IMR-90 (cell line): ENCODE data around the gene NRXN2. TPM values are rescaled to one million over a fixed set of nuclear protein-coding genes. Genes with fewer than 3 reads are reported as not detected.

Source experiments
- ATAC-seq: fragments of 200-7000 bp; cut with Tn5 transposase; 2 replicates; pipeline ENCODE4 v1.9.1; 2020; ENCODE audit warnings: low read depth, mild to moderate bottlenecking, moderate library complexity
- BruUV-seq: library from RNA; stranded (reverse); fragments of 400-500 nt; replicated peaks from 2 replicates; lab custom pipeline; 2021; lab: Mats Ljungman, UMichigan
- CTCF ChIA-PET: fragments of 300-600 bp; formaldehyde crosslinking; extraction: SDS; loops from one replicate; lab custom pipeline; 2021; ENCODE audit warnings: antibody characterized with exemption; lab: Yijun Ruan, JAX
- POLR2A ChIA-PET: fragments of 300-600 bp; sonication (Branson Sonifier 250); formaldehyde crosslinking; loops from one replicate; lab custom pipeline; 2022; ENCODE audit warnings: antibody characterized with exemption; ENCODE audit not compliant: unreplicated experiment; lab: Charles Lee
- DNase-seq: peaks from one replicate; pipeline ENCODE4 v3.0.0; 2013
- H2AFZ ChIP-seq: replicated peaks from 2 replicates; pipeline ENCODE3; 2013; ENCODE audit warnings: low read length, mild to moderate bottlenecking; ENCODE audit not compliant: poor library complexity
- H2AK5ac ChIP-seq: 2 replicates; pipeline ENCODE4 v1.6.1; 2013; ENCODE audit warnings: low read depth, low read length, inconsistent platforms
- H2AK9ac ChIP-seq: replicated peaks from 2 replicates; pipeline ENCODE3; 2013; ENCODE audit warnings: mild to moderate bottlenecking, low read depth, low read length, moderate library complexity; ENCODE audit not compliant: poor library complexity
- H2BK120ac ChIP-seq: 2 replicates; pipeline ENCODE4 v1.6.1; 2013; ENCODE audit warnings: low read depth, low read length, inconsistent platforms
- H2BK15ac ChIP-seq: 3 replicates; pipeline ENCODE4 v1.6.1; 2013; ENCODE audit warnings: low read depth, low read length, inconsistent platforms
- H2BK20ac ChIP-seq: 2 replicates; pipeline ENCODE4 v1.6.1; 2013; ENCODE audit warnings: low read depth, mild to moderate bottlenecking, inconsistent platforms, low read length, moderate library complexity
- H2BK5ac ChIP-seq: 2 replicates; pipeline ENCODE4 v1.6.1; 2013; ENCODE audit warnings: mild to moderate bottlenecking, low read depth, low read length, inconsistent platforms; ENCODE audit not compliant: poor library complexity, severe bottlenecking
- H3K14ac ChIP-seq: replicated peaks from 2 replicates; pipeline ENCODE4 v1.6.1; 2013; ENCODE audit warnings: low read depth, low read length, inconsistent platforms
- H3K18ac ChIP-seq: 2 replicates; pipeline ENCODE4 v1.6.1; 2013; ENCODE audit warnings: low read depth, low read length, control low read depth
- H3K23ac ChIP-seq: 2 replicates; pipeline ENCODE4 v1.6.1; 2013; ENCODE audit warnings: low read depth, low read length, inconsistent platforms
- H3K27ac ChIP-seq: 2 replicates; pipeline ENCODE4 v1.5.1; 2013; ENCODE audit warnings: mild to moderate bottlenecking, control low read depth, low read length; ENCODE audit not compliant: insufficient read depth
- H3K27me3 ChIP-seq: 2 replicates; pipeline ENCODE4 v1.6.1; 2013; ENCODE audit warnings: low read length; ENCODE audit not compliant: control insufficient read depth, insufficient read depth
- H3K36me3 ChIP-seq: 2 replicates; pipeline ENCODE4 v1.6.1; 2013; ENCODE audit warnings: low read length, mixed read lengths; ENCODE audit not compliant: control insufficient read depth, insufficient read depth
- H3K4ac ChIP-seq: 2 replicates; pipeline ENCODE4 v1.6.1; 2013; ENCODE audit warnings: low read depth, low read length, inconsistent platforms
- H3K4me1 ChIP-seq: 2 replicates; pipeline ENCODE4 v1.6.1; 2013; ENCODE audit warnings: low read length, mixed read lengths; ENCODE audit not compliant: control insufficient read depth, insufficient read depth
- H3K4me2 ChIP-seq: 2 replicates; pipeline ENCODE4 v1.6.1; 2013; ENCODE audit warnings: low read depth, mild to moderate bottlenecking, control low read depth, low read length, moderate library complexity
- H3K4me3 ChIP-seq: 2 replicates; pipeline ENCODE4 v1.5.1; 2013; ENCODE audit warnings: low read depth, mild to moderate bottlenecking, control low read depth, low read length, moderate library complexity; ENCODE audit not compliant: insufficient read depth
- H3K56ac ChIP-seq: 2 replicates; pipeline ENCODE4 v1.6.1; 2013; ENCODE audit warnings: low read length, inconsistent platforms; ENCODE audit not compliant: insufficient read depth; ENCODE audit errors: extremely low read depth
- H3K79me1 ChIP-seq, 2 experiments: 2 replicates each; pipeline ENCODE4 v1.6.1; 2013; ENCODE audit warnings: low read length in 2 of 2, inconsistent platforms in 1 of 2, low read depth in 1 of 2
- H3K9ac ChIP-seq: 2 replicates; pipeline ENCODE4 v1.6.1; 2013; ENCODE audit warnings: low read depth, low read length, control low read depth
- H3K9me1 ChIP-seq: 2 replicates; pipeline ENCODE4 v1.6.1; 2013; ENCODE audit warnings: low read length, inconsistent platforms; ENCODE audit not compliant: insufficient read depth
- H3K9me3 ChIP-seq: 2 replicates; pipeline ENCODE4 v1.6.1; 2013; ENCODE audit warnings: low read length; ENCODE audit not compliant: control insufficient read depth, insufficient read depth
- H4K20me1 ChIP-seq: 2 replicates; pipeline ENCODE4 v1.6.1; 2013; ENCODE audit warnings: low read length, inconsistent platforms; ENCODE audit not compliant: insufficient read depth
- H4K5ac ChIP-seq: 2 replicates; pipeline ENCODE4 v1.6.1; 2013; ENCODE audit warnings: mild to moderate bottlenecking, low read depth, low read length, control low read depth
- H4K8ac ChIP-seq, 2 experiments: 2 replicates each; pipeline ENCODE4 v1.6.1; 2013; ENCODE audit warnings: low read depth in 2 of 2, low read length in 2 of 2, control low read depth in 1 of 2, inconsistent platforms in 1 of 2
- H4K91ac ChIP-seq: 2 replicates; pipeline ENCODE4 v1.6.1; 2013; ENCODE audit warnings: low read depth, low read length, inconsistent platforms; ENCODE audit not compliant: insufficient read depth
- CHD1 ChIP-seq: IDR thresholded peaks from 2 replicates; pipeline ENCODE4 v1.6.1; 2012; ENCODE audit warnings: low read depth, low read length, improper control_type of control experiment
- FOS ChIP-seq: fragments of 150-350 bp; IDR thresholded peaks from 2 replicates; pipeline ENCODE4 v1.6.1; 2016; ENCODE audit warnings: low read depth, low read length
- NFE2L2 ChIP-seq: fragments of 150-350 bp; IDR thresholded peaks from 2 replicates; pipeline ENCODE4 v1.6.1; 2016; ENCODE audit warnings: low read depth, mild to moderate bottlenecking, low read length
- RAD21 ChIP-seq: IDR thresholded peaks from 2 replicates; pipeline ENCODE4 v1.6.1; 2012; ENCODE audit warnings: low read length, improper control_type of control experiment
- RCOR1 ChIP-seq: IDR thresholded peaks from 2 replicates; pipeline ENCODE4 v1.6.1; 2012; ENCODE audit warnings: mild to moderate bottlenecking, low read length, improper control_type of control experiment; ENCODE audit not compliant: insufficient replicate concordance
- WGBS, 2 experiments: methylation state at CpG; one replicate each; pipeline versions ENCODE4 v1.1.5 to v1.1.7; 2013; ENCODE audit warnings: missing lambda C conversion rate in 2 of 2; ENCODE audit not compliant: insufficient read length in 1 of 2; ENCODE audit errors: extremely low coverage in 2 of 2; 5-methylcytosine and 5-hydroxymethylcytosine counted together
- dilution Hi-C: fragments of 300-500 bp; cut with HindIII; formaldehyde crosslinking; loops from one replicate; pipeline ENCODE4 v1.14.3; 2018; ENCODE audit warnings: low sequenced_read_pairs; ENCODE audit not compliant: unreplicated experiment
- in situ Hi-C: fragments of 300-500 bp; cut with MboI; formaldehyde crosslinking; loops from 3 replicates; pipeline ENCODE4 v1.14.3; 2019; ENCODE audit warnings: low sequenced_read_pairs, inconsistent platforms, mixed read lengths
- intact Hi-C: fragments of 100-400 bp; cut with micrococcal nuclease; formaldehyde crosslinking; loops from 2 replicates; pipeline ENCODE4 v1.10.0; 2022
- polyA plus RNA-seq, 3 experiments: library from polyadenylated mRNA; depleted of rRNA; stranded (reverse); fragments of >200 nt; gene quantifications; 2 replicates each; pipeline ENCODE4 v1.2.3, GENCODE V29; 2012; ENCODE audit warnings: low replicate concordance in 1 of 3
- total RNA-seq: library from RNA; depleted of rRNA; stranded (reverse); fragments of >200 nt; gene quantifications from 2 replicates; pipeline ENCODE4 v1.2.3, GENCODE V29; 2012

NRXN2 gene
- total and polyA plus RNA-seq, 2 of the 4 experiments (the other 2 are of a cell fraction), result 0.18 to 0.22 TPM

DNA sequence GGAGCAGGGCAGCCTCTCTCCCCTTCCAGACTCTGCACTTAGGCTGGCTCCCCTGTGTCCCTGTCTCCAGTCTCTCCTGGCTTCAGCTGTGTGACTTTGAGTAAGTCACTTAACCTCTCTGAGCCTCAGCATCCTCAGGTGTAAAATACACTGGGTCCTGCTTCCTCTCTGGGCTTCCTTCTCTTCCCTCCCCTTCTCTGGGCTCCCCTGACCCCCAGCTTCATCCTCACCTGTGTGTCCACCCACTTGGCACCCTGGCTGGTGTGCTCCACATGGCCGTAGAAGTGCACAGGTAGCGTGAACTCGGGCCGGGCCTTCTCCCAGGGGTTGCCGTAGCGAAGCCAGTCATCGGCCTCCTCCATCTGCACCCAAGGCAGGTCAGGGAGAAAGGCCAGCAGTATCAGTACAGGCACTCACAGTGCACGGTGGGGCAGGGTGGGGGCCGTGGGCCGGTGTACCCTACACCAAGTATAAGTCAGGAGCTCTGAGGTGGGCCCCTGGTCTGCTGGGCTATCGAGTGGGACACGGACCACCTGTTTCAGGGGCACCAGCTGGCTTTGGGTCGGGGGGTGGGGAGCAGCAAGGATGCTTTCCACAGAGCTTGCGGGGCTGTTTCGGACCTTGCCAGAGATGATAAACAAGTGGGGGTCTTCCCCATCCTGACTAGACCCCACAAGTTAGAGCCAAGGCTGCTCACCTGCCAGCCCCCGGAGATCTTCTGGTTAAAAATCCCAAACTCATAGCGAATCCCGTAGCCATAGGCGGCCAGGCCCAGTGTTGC is 34.7 kb upstream of the NRXN2 start:
- Histone ChIP-seq H2BK15ac (no peak overlapping the region), H3K27me3 (no peaks in the 10 kb centered on the region), H2BK20ac (no peak overlapping the region), H3K56ac (no peak overlapping the region), H3K36me3 (peaks cover 9% of the 10 kb centered on the region), H4K5ac (no peak overlapping the region), H2BK120ac (no peak overlapping the region), H4K91ac (no peak overlapping the region), H3K23ac (no peak overlapping the region), H2AFZ (no peak overlapping the region), H2AK9ac (no peak overlapping the region), H3K79me1 (peaks cover 6 to 10% of the 10 kb centered on the region in 2 experiments; a peak in 3 of 4 replicates), H3K9me3 (no peaks in the 10 kb centered on the region), H2BK5ac (no peak overlapping the region), H4K20me1 (peaks cover 11% of the 10 kb centered on the region), H3K4ac (no peak overlapping the region), H3K9ac (no peak overlapping the region), H3K18ac (no peak overlapping the region), H3K4me1 (peaks cover 5% of the 10 kb centered on the region), H3K9me1 (peaks cover 11% of the 10 kb centered on the region; the same call in 1 of the 2 replicates), H3K14ac (no peak overlapping the region), H3K4me3 (no peak overlapping the region), H2AK5ac (no peak overlapping the region), H3K27ac (no peak overlapping the region), H3K4me2 (no peak overlapping the region), H4K8ac (no peak overlapping the region)
- intact Hi-C loops, result no loop called here
- dilution Hi-C loops, result no loop called here
- TF ChIP-seq FOS, result no peak
- no peak for TF ChIP-seq RAD21
- no peak for TF ChIP-seq RCOR1
- TF ChIP-seq NFE2L2, result no peak
- no peak for TF ChIP-seq CHD1
- POLR2A ChIA-PET, result no interaction called here
- in situ Hi-C loops, result no loop called here
- CTCF ChIA-PET, result no interaction called here
- 89% methylated on average over 8 of the region's 19 CpGs; no CpG with 5 or more reads in 1 of the 2 experiments for WGBS, 2 experiments
- ATAC-seq (no peak), DNase-seq (no peak)
- BruUV-seq, result no TSS peak
